NCI-H2081 treated with DMSO at 0.1 percent for 48 hours (cell line): ENCODE results near the gene SRPRA.

Source experiments
- DNase-seq: peaks from one replicate; lab custom pipeline; 2025; lab: John Stamatoyannopoulos, UW

SRPRA gene

GRCh38 chr11:126229858-126230540 is 38.7 kb downstream of the SRPRA start:
- no peak for DNase-seq

- no peak for DNase-seq
These were observed 42.2 kb downstream of the SRPRA start for GRCh38 chr11:126226334-126227084.

- no peak for DNase-seq
These were observed 43.4 kb downstream of the SRPRA start for GRCh38 chr11:126225295-126225665.

GRCh38 chr11:126224647-126225294 is 43.9 kb downstream of the SRPRA start:
- no peak for DNase-seq

- no peak for DNase-seq
These were observed 49.1 kb downstream of the SRPRA start for GRCh38 chr11:126219547-126219946.

GRCh38 chr11:126217491-126217890 is 51.2 kb downstream of the SRPRA start:
- no peak for DNase-seq

- DNase-seq = no peak
These were observed 52.0 kb downstream of the SRPRA start for GRCh38 chr11:126216526-126217305.

GRCh38 chr11:126214841-126215240 is 53.9 kb downstream of the SRPRA start:
- DNase-seq = no peak

- DNase-seq = no peak
These were observed 54.3 kb downstream of the SRPRA start for GRCh38 chr11:126214441-126214840.
